ENCODE measurements around the gene NUPR1.

The NUPR1 gene
- 0 to 0.12 (median 0) reads per million in 9 experiments for total RNA-seq

- Mint-ChIP-seq H3K9me3 (peaks cover 5 to 6% of the 10 kb centered on the region in 2 donors), H3K4me3 (no peak within 1 kb of the TSS), H3K27ac (peak within 1 kb of the TSS in 1 of 2 donors; percentile 2), H3K27me3 (no peaks in the 10 kb centered on the region), H3K4me1 (ENCODE audit: low read depth in 2 of 2) (peaks cover 18 to 22% of the 10 kb centered on the region in 2 donors), H3K36me3 (ENCODE audit: insufficient read depth) (no peaks in the 10 kb centered on the region)
- no peak for DNase-seq
- ATAC-seq (replicated peaks): no peak
Measured at GRCh38 chr16:28538733-28539596, at the start of gene NUPR1. TSS of gene NUPR1 (minus strand) at chr16:28538974. CDS start at chr16:28538907, 67 bp downstream.

GRCh38 chr16:28587386-28587785 lies 48.6 kb upstream of the NUPR1 start:
- H3K36me3 Mint-ChIP-seq (ENCODE audit: insufficient read depth): peaks cover 61% of the 10 kb centered on the region
- DNase-seq (no peak), ATAC-seq (replicated peaks) (no peak)
- H3K27ac Mint-ChIP-seq: peak overlapping the region in 1 of 2 donors; percentile 55
- H3K4me1 Mint-ChIP-seq (ENCODE audit: low read depth in 2 of 2): peaks cover 0 to 3% of the 10 kb centered on the region in 2 donors
- H3K27me3 Mint-ChIP-seq: no peaks in the 10 kb centered on the region
- no peak overlapping the region for H3K4me3 Mint-ChIP-seq
- no peaks in the 10 kb centered on the region for H3K9me3 Mint-ChIP-seq

- H3K27ac Mint-ChIP-seq: no peak overlapping the region
- H3K4me1 Mint-ChIP-seq (ENCODE audit: low read depth in 2 of 2): peaks cover 0 to 3% of the 10 kb centered on the region in 2 donors
- H3K27me3 Mint-ChIP-seq: no peaks in the 10 kb centered on the region
- DNase-seq: no peak
- ATAC-seq (replicated peaks): no peak
- peaks cover 68% of the 10 kb centered on the region for H3K36me3 Mint-ChIP-seq (ENCODE audit: insufficient read depth)
- H3K9me3 Mint-ChIP-seq: no peaks in the 10 kb centered on the region
- no peak overlapping the region for H3K4me3 Mint-ChIP-seq
Measured at GRCh38 chr16:28586466-28586865, 47.7 kb upstream of the NUPR1 start.

GRCh38 chr16:28585674-28586073 lies 46.9 kb upstream of the NUPR1 start:
- H3K27ac Mint-ChIP-seq: no peak overlapping the region
- no peak for ATAC-seq (replicated peaks)

GRCh38 chr16:28580726-28581315 lies 42.0 kb upstream of the NUPR1 start:
- Mint-ChIP-seq H3K36me3 (ENCODE audit: insufficient read depth) (peaks cover 49% of the 10 kb centered on the region), H3K4me3 (no peak overlapping the region), H3K27ac (no peak overlapping the region), H3K9me3 (no peaks in the 10 kb centered on the region), H3K27me3 (no peaks in the 10 kb centered on the region), H3K4me1 (ENCODE audit: low read depth in 2 of 2) (peaks cover 3 to 8% of the 10 kb centered on the region in 2 donors)
- DNase-seq: no peak
- ATAC-seq (replicated peaks): no peak

More at GRCh38 chr16:28585674-28586073, 46.9 kb upstream of the NUPR1 start:
- Mint-ChIP-seq H3K27me3 (no peaks in the 10 kb centered on the region), H3K4me3 (no peak overlapping the region), H3K36me3 (ENCODE audit: insufficient read depth) (peaks cover 69% of the 10 kb centered on the region), H3K4me1 (ENCODE audit: low read depth in 2 of 2) (peaks cover 0 to 3% of the 10 kb centered on the region in 2 donors), H3K9me3 (no peaks in the 10 kb centered on the region)
- no peak for DNase-seq

GRCh38 chr16:28575446-28576109 lies 36.8 kb upstream of the NUPR1 start:
- H3K27me3 Mint-ChIP-seq: no peaks in the 10 kb centered on the region
- peaks cover 11% of the 10 kb centered on the region for H3K36me3 Mint-ChIP-seq (ENCODE audit: insufficient read depth)
- H3K27ac Mint-ChIP-seq: peak overlapping the region; percentile 67 to 70
- H3K4me3 Mint-ChIP-seq: no peak overlapping the region
- H3K4me1 Mint-ChIP-seq (ENCODE audit: low read depth in 2 of 2): peaks cover 23 to 35% of the 10 kb centered on the region in 2 donors
- ATAC-seq (replicated peaks) (no peak), DNase-seq (no peak)
- no peaks in the 10 kb centered on the region for H3K9me3 Mint-ChIP-seq

GRCh38 chr16:28574925-28575324 lies 36.2 kb upstream of the NUPR1 start:
- no peak for ATAC-seq (replicated peaks)
- Mint-ChIP-seq H3K4me3 (no peak overlapping the region), H3K27ac (peak overlapping the region; percentile 67 to 70)

GRCh38 chr16:28573738-28574718 lies 35.3 kb upstream of the NUPR1 start:
- H3K27ac Mint-ChIP-seq: peak overlapping the region; percentile 67 to 70
- H3K4me3 Mint-ChIP-seq: no peak overlapping the region
- ATAC-seq (replicated peaks) (no peak), DNase-seq (no peak)
- H3K9me3 Mint-ChIP-seq: no peaks in the 10 kb centered on the region
- no peaks in the 10 kb centered on the region for H3K27me3 Mint-ChIP-seq
- peaks cover 29 to 41% of the 10 kb centered on the region in 2 donors for H3K4me1 Mint-ChIP-seq (ENCODE audit: low read depth in 2 of 2)
- peaks cover 7% of the 10 kb centered on the region for H3K36me3 Mint-ChIP-seq (ENCODE audit: insufficient read depth)

More at GRCh38 chr16:28574925-28575324, 36.2 kb upstream of the NUPR1 start:
- H3K27me3 Mint-ChIP-seq: no peaks in the 10 kb centered on the region
- no peaks in the 10 kb centered on the region for H3K9me3 Mint-ChIP-seq
- no peak for DNase-seq
- peaks cover 10% of the 10 kb centered on the region for H3K36me3 Mint-ChIP-seq (ENCODE audit: insufficient read depth)
- H3K4me1 Mint-ChIP-seq (ENCODE audit: low read depth in 2 of 2): peaks cover 24 to 35% of the 10 kb centered on the region in 2 donors

- DNase-seq (no peak), ATAC-seq (replicated peaks) (no peak)
- H3K9me3 Mint-ChIP-seq: no peaks in the 10 kb centered on the region
- H3K27me3 Mint-ChIP-seq: no peaks in the 10 kb centered on the region
- peak overlapping the region; percentile 53 to 67 for H3K27ac Mint-ChIP-seq
- peaks cover 9% of the 10 kb centered on the region for H3K36me3 Mint-ChIP-seq (ENCODE audit: insufficient read depth)
- H3K4me3 Mint-ChIP-seq: no peak overlapping the region
- H3K4me1 Mint-ChIP-seq (ENCODE audit: low read depth in 2 of 2): peaks cover 30 to 39% of the 10 kb centered on the region in 2 donors
Measured at GRCh38 chr16:28572696-28573510, 34.1 kb upstream of the NUPR1 start.

GRCh38 chr16:28569968-28570752 lies 31.4 kb upstream of the NUPR1 start:
- Mint-ChIP-seq H3K36me3 (ENCODE audit: insufficient read depth) (peaks cover 2% of the 10 kb centered on the region), H3K4me3 (no peak overlapping the region), H3K27me3 (no peaks in the 10 kb centered on the region), H3K4me1 (ENCODE audit: low read depth in 2 of 2) (peaks cover 35 to 44% of the 10 kb centered on the region in 2 donors), H3K9me3 (peaks cover 2 to 7% of the 10 kb centered on the region in 2 donors), H3K27ac (peak overlapping the region in 1 of 2 donors; percentile 56)
- DNase-seq: no peak
- no peak for ATAC-seq (replicated peaks)

- peaks cover 2 to 7% of the 10 kb centered on the region in 2 donors for H3K9me3 Mint-ChIP-seq
- peak overlapping the region in 1 of 2 donors; percentile 83 for H3K27ac Mint-ChIP-seq
- no peaks in the 10 kb centered on the region for H3K27me3 Mint-ChIP-seq
- H3K4me1 Mint-ChIP-seq (ENCODE audit: low read depth in 2 of 2): peaks cover 31 to 43% of the 10 kb centered on the region in 2 donors
- no peak overlapping the region for H3K4me3 Mint-ChIP-seq
- ATAC-seq (replicated peaks) (no peak), DNase-seq (no peak)
- H3K36me3 Mint-ChIP-seq (ENCODE audit: insufficient read depth): peaks cover 2% of the 10 kb centered on the region
Measured at GRCh38 chr16:28569021-28569420, 30.2 kb upstream of the NUPR1 start.

Data from effector memory CD8-positive, alpha-beta T cell (primary cell).